ENCODE results near the gene TTC9B.

The TTC9B gene

DNA sequence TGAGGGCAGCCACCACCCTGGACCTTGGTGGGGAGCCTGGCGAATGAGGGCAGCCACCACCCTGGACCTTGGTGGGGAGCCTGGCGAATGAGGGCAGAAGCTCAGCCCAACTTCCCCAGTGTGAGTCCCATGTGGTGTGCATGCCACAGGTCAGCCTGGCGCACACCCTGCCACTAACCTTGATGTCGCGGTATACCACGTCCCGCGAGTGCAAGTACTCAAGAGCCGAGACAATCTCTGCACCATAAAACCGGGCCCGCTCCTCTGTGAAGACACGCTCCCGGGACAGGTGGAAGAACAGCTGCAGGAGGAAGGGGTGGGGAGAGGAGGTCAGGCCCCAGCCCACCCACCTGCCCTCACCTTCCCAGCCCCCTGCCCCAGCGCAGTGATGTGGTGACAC lies 19.6 kb upstream of the TTC9B start:
- Histone ChIP-seq H3K36me3 (peaks cover 94 to 100% (median 99%) of the 10 kb centered on the region in 11 experiments), H3K9me3 (replicated peaks in 1 of 11) (no peaks in the 10 kb centered on the region), H3K9ac (no peak overlapping the region), H3K27ac (no peak overlapping the region), H4K20me1 (peaks cover 14 to 99% (median 56%) of the 10 kb centered on the region in 11 experiments; a peak in 21 of 22 replicates), H3K4me1 (peaks cover 0 to 20% (median 8%) of the 10 kb centered on the region in 10 experiments; a peak in 11 of 20 replicates), H3K4me3 (no peak overlapping the region), H3K4me2 (no peak overlapping the region), H3K27me3 (no peaks in the 10 kb centered on the region)
- TF ChIP-seq Cebpa-rat (IDR thresholded peaks at IDR 0.05): no peak

DNA sequence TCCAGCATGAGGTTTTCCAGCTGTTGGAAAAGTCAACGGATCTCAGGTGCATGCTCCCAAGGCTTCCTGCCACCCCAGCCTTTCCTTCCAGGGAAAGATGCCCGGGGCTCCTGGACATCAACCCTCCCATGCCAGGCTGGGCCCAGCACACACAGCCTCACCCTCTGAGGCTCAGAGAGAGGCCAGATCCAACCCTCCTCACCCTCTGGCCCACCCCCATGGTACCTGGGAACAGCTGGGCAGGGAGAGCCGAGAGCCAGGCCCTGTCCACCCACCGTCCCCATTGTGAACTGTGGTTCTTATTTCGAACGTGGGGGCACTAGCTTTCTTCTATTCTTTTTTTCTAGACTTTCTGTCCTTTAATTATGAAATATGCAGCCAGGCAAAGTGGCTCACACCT lies 18.2 kb upstream of the TTC9B start:
- Histone ChIP-seq H3K36me3 (peaks cover 81 to 86% (median 85%) of the 10 kb centered on the region in 11 experiments), H3K9me3 (replicated peaks in 1 of 11) (no peaks in the 10 kb centered on the region), H3K9ac (no peak overlapping the region), H4K20me1 (peaks cover 5 to 99% (median 48%) of the 10 kb centered on the region in 11 experiments; a peak in 20 of 22 replicates), H3K4me1 (peaks cover 0 to 27% (median 15%) of the 10 kb centered on the region in 10 experiments; a peak in 14 of 20 replicates), H3K4me2 (no peak overlapping the region), H3K4me3 (no peak overlapping the region), H3K27ac (no peak overlapping the region), H3K27me3 (no peaks in the 10 kb centered on the region)
- no peak for TF ChIP-seq Cebpa-rat (IDR thresholded peaks at IDR 0.05)

DNA sequence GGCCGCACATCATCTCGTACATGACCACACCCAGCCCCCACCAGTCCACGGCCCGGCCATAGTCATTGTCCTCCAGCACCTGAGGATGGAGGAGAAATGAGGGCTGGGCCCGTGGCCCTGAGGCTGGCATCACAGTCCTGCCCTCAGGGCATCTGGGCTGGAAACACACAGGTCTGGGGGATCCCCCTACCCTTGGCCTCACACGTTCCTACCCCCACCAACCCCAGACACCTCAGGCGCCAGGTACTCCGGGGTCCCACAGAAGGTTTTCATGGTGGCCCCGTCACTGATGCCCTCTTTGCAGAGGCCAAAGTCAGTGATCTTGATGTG lies 17.8 kb upstream of the TTC9B start:
- Histone ChIP-seq H4K20me1 (peaks cover 4 to 99% (median 45%) of the 10 kb centered on the region in 11 experiments; a peak in 20 of 22 replicates), H3K36me3 (peaks cover 77 to 82% (median 81%) of the 10 kb centered on the region in 11 experiments), H3K4me2 (peak overlapping the region in 1 of 11 experiments; percentile 28; a peak in 1 of 22 replicates), H3K9ac (no peak overlapping the region), H3K27me3 (no peaks in the 10 kb centered on the region), H3K4me3 (no peak overlapping the region), H3K4me1 (peaks cover 0 to 31% (median 18%) of the 10 kb centered on the region in 10 experiments; a peak in 15 of 20 replicates), H3K27ac (no peak overlapping the region), H3K9me3 (replicated peaks in 1 of 11) (no peaks in the 10 kb centered on the region)
- no peak for TF ChIP-seq Cebpa-rat (IDR thresholded peaks at IDR 0.05)

DNA sequence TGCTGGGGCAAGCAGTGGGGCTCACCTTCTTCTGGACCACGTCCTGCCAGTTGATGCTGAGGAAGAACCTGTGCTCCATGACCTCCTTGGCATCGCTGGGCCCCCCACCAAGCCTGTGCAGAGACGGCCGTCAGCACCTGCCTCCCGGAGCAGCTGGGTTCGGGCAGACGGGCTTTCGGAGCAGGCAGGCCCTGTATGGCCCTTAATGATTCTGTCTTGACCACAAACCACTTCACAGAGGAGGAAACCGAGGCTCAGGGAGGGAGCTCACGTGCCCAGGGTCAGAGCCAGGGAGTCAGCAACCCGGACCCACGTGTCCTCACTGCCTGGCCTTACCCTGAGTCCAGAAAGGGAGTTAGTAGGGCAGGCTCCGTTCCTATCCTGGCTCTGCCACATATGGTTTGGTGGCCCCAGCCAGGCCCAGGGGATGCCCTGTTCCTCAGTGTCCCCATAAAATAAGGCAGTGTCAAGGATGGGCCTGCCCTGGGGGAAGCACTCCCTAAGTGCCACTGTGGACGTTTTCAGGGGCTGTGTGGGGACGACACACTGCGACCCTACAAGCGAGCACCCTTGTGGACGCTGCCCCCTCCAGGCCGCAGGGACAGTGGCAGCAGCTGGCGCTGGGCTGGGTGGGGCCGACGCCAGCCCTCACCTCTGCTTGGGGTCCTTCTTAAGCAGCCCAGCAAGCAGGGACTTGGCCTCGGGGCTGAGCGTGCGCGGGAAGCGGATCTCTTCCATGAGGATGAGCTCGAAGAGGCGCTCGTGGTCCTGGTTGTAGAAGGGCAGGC lies 17.2 kb upstream of the TTC9B start:
- Histone ChIP-seq H3K36me3 (peaks cover 71 to 77% (median 76%) of the 10 kb centered on the region in 11 experiments), H3K4me2 (peak overlapping the region in 2 of 11 experiments; percentile 28 to 32; a peak in 3 of 22 replicates), H3K9ac (peak overlapping the region in 3 of 11 experiments; percentile 9 to 13 (median 12); a peak in 2 of 22 replicates), H4K20me1 (peaks cover 10 to 99% (median 42%) of the 10 kb centered on the region in 11 experiments; a peak in 21 of 22 replicates), H3K27me3 (no peaks in the 10 kb centered on the region), H3K4me1 (peaks cover 2 to 37% (median 24%) of the 10 kb centered on the region in 10 experiments; a peak in 19 of 20 replicates), H3K4me3 (no peak overlapping the region), H3K9me3 (replicated peaks in 1 of 11) (no peaks in the 10 kb centered on the region), H3K27ac (no peak overlapping the region)
- no peak for TF ChIP-seq Cebpa-rat (IDR thresholded peaks at IDR 0.05)

DNA sequence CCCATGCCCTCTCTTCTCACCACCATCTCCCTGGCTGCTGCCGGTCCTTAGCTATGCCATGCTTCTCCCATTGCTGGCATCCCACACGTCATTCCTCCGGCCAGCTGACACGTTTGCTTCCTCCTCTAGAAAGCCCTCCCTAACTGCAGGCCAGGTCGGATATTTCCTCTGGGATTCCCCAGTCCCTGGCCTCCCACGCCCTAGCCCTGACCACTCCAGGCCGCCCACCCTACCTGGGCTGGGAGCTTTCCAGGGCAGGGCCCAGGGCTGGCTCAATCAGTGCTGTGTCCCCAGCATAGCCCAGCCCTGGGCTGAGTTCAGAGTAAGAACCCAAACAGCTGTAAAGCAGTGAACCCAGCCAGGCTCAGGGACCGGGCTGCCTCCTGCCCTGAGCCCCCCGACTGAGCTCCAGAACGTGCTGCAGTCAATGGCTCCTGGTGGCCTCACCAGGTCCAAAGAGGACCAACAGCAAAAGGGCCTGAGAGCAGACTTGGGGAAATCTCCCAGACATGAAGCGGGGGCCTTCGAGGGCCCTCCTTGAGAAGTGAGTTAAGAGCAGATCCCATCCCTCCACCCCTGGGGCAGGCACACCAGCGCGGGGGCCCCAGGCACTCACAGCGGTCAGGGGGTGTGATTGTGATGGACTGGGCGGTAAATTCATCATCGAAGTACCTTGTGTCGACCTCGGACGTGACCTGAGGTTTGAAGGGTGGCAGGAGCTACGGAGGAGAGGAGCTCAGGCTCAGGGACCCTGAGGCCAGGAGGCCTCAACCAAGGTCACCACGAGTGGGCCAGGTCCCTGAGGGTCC lies 16.4 kb upstream of the TTC9B start:
- H3K4me2 ChIP-seq: no peak overlapping the region
- H3K4me3 ChIP-seq: no peak overlapping the region
- TF ChIP-seq Cebpa-rat (IDR thresholded peaks at IDR 0.05): no peak
- H3K27ac ChIP-seq: no peak overlapping the region
- H3K4me1 ChIP-seq: peaks cover 10 to 45% (median 31%) of the 10 kb centered on the region in 10 experiments
- peaks cover 63 to 69% (median 68%) of the 10 kb centered on the region in 11 experiments for H3K36me3 ChIP-seq
- H3K9ac ChIP-seq: peak overlapping the region in 1 of 11 experiments; percentile 13; a peak in 2 of 22 replicates
- no peaks in the 10 kb centered on the region for H3K27me3 ChIP-seq
- H4K20me1 ChIP-seq: peaks cover 12 to 99% (median 39%) of the 10 kb centered on the region in 11 experiments; a peak in 17 of 22 replicates
- H3K9me3 ChIP-seq (replicated peaks in 1 of 11): no peaks in the 10 kb centered on the region

DNA sequence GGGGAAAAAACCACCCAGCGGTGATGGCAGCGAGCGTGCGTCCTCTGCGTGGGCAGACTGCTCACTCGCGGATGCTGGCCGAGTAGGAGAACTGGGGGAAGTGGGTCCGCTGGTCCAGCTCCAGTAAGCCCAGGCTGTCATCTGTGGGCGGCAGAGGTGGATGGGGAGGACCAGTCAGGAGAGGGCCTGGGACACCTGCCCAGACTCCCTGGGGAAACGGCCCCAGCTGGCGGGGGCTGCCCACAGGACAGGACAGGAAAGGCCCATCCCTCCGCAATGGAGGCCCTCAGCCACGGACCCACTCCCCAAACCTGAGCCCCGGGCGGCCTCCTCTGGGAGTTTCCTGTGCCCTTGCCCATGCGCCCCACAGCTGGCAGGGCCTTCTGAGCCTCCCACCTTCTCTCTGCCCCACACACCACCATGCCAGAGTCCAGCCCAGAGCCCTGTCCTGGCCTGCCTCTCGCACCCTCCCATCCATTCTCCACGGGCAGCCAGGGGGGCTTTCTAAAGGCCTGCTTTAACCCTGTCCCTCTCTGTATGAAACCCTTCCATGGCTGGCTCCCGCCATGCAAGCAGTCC lies 15.7 kb upstream of the TTC9B start:
- H3K4me2 ChIP-seq: no peak overlapping the region
- H3K27ac ChIP-seq: no peak overlapping the region
- H3K9ac ChIP-seq: no peak overlapping the region
- H3K4me3 ChIP-seq: no peak overlapping the region
- H4K20me1 ChIP-seq: peaks cover 12 to 95% (median 39%) of the 10 kb centered on the region in 11 experiments; a peak in 16 of 22 replicates
- H3K27me3 ChIP-seq: peaks cover 0 to 4% (median 0%) of the 10 kb centered on the region in 11 experiments; a peak in 1 of 22 replicates
- peaks cover 14 to 51% (median 35%) of the 10 kb centered on the region in 10 experiments for H3K4me1 ChIP-seq
- no peak for TF ChIP-seq Cebpa-rat (IDR thresholded peaks at IDR 0.05)
- peaks cover 56 to 61% (median 60%) of the 10 kb centered on the region in 11 experiments for H3K36me3 ChIP-seq
- H3K9me3 ChIP-seq (replicated peaks in 1 of 11): no peaks in the 10 kb centered on the region

DNA sequence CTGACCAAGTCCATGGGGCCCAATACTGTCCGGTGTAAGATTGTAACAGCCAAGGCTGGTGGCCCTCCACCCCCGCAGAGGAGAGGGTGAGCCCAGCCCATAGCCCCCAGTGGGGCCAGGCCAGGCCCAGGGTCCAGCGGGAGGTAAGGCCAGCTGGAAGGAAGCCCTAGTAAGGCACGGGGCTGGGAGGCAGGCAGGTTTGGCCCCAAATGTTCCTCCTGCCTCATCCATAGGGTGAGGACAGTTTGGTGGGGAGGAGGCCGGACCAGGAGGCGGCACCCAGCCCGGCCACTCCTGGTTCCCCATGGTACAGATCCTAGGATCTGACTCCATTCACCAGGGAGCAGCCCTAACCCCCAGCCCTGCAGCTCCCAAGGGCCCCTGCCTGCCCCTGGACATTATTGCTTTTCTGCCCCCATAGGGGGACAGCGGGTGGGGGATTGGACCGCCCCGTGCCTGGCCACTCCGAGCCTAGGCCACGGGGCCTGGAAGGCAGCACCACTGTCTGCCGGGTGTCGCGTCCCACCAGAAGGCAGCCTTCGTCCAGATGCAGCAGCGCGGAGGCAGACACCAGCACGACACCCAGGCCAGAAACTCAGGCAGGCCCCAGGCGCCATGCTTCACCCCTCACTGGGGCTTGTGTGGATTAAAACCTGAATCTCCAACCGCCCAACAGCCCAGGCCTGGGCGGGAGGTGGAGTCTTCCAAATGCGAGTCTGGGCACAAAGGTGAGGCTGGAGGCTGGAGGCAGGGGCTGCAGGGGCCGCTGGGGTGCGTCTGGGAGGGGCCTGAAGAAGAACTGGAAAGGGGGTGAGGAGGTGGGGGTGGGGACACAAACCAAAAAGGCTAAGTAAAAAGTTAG lies 15.0 kb upstream of the TTC9B start:
- H3K27ac ChIP-seq: no peak overlapping the region
- H3K36me3 ChIP-seq: peaks cover 49 to 54% (median 53%) of the 10 kb centered on the region in 11 experiments
- no peaks in the 10 kb centered on the region for H3K9me3 ChIP-seq (replicated peaks in 1 of 11)
- peaks cover 10 to 88% (median 36%) of the 10 kb centered on the region in 11 experiments; a peak in 16 of 22 replicates for H4K20me1 ChIP-seq
- no peak overlapping the region for H3K9ac ChIP-seq
- no peak for TF ChIP-seq Cebpa-rat (IDR thresholded peaks at IDR 0.05)
- peaks cover 14 to 58% (median 35%) of the 10 kb centered on the region in 10 experiments for H3K4me1 ChIP-seq
- peaks cover 0 to 11% (median 4%) of the 10 kb centered on the region in 11 experiments; a peak in 15 of 22 replicates for H3K27me3 ChIP-seq
- no peak overlapping the region for H3K4me3 ChIP-seq
- no peak overlapping the region for H3K4me2 ChIP-seq

DNA sequence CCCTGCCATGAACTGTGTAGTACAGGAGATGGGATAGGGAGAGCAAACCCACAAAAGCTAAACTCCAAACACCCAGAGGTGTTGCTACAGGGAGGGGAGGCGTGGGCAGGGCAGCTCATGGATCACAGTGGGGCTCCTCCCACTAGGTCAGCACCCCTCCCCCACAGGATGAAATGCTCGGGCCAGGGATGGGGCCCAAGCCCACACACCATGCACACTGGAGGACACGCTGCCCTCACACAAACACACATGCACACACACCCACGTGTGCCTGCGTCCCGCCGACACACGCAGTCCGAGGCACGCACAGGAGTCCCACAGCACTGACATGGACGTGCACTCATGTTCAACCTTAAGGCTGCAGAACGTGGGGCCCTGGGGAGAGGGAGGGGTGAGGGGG lies 14.3 kb upstream of the TTC9B start:
- peaks cover 42 to 47% (median 46%) of the 10 kb centered on the region in 11 experiments for H3K36me3 ChIP-seq
- no peak overlapping the region for H3K27ac ChIP-seq
- peaks cover 14 to 58% (median 35%) of the 10 kb centered on the region in 10 experiments for H3K4me1 ChIP-seq
- peaks cover 9 to 81% (median 36%) of the 10 kb centered on the region in 11 experiments; a peak in 16 of 22 replicates for H4K20me1 ChIP-seq
- H3K27me3 ChIP-seq: peaks cover 4 to 18% (median 11%) of the 10 kb centered on the region in 11 experiments
- H3K4me2 ChIP-seq: no peak overlapping the region
- no peak for TF ChIP-seq Cebpa-rat (IDR thresholded peaks at IDR 0.05)
- no peak overlapping the region for H3K4me3 ChIP-seq
- no peaks in the 10 kb centered on the region for H3K9me3 ChIP-seq (replicated peaks in 1 of 11)
- no peak overlapping the region for H3K9ac ChIP-seq
